ENCODE data around the gene TBXA2R.

Gene TBXA2R

GRCh38 chr19:3646336-3647092 lies 39.8 kb upstream of the TBXA2R start:
- peaks cover 33% of the 10 kb centered on the region for H3K36me3 ChIP-seq (ENCODE audit: control insufficient read depth, insufficient read depth, low read length)
- no peaks in the 10 kb centered on the region for H3K9me3 ChIP-seq (ENCODE audit: control insufficient read depth, insufficient read depth, low read length)
- no peak overlapping the region for H3K27ac ChIP-seq (ENCODE audit: low read depth, low read length)

DNA sequence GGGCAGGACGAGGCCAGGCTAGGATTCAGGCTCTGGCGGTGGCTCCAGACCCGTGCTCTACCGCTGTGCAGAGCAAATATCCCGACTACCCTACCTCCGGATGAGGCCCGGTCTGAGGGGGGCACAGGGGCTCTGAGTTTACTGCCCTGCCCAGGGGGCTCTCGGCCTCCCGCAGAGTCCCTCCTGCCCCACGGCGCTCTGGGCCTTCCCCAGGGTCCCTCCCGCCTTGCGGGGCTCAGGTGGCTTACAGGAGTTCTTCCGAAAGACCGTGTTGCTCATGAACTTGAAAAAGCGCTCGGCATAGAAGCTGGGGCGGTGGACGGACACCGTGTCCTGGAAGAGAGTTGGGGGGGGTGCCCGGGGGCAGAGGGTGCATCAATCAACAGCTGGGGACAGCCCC lies 39.1 kb upstream of the TBXA2R start:
- H3K4me3 ChIP-seq (ENCODE audit: low read depth, low read length): no peak overlapping the region
- no peaks in the 10 kb centered on the region for H3K4me1 ChIP-seq (ENCODE audit: control insufficient read depth, insufficient read depth, low read length)
- H3K36me3 ChIP-seq (ENCODE audit: control insufficient read depth, insufficient read depth, low read length): peaks cover 32% of the 10 kb centered on the region
- H3K27ac ChIP-seq (ENCODE audit: low read depth, low read length): no peak overlapping the region
- no peaks in the 10 kb centered on the region for H3K9me3 ChIP-seq (ENCODE audit: control insufficient read depth, insufficient read depth, low read length)
- no peak overlapping the region for H3K9ac ChIP-seq (ENCODE audit: low read depth, low read length)
- H3K27me3 ChIP-seq (ENCODE audit: control insufficient read depth, insufficient read depth, low read length): no peaks in the 10 kb centered on the region

More at GRCh38 chr19:3646336-3647092, 39.8 kb upstream of the TBXA2R start:
- Histone ChIP-seq H3K4me1 (ENCODE audit: control insufficient read depth, insufficient read depth, low read length) (no peaks in the 10 kb centered on the region), H3K9ac (ENCODE audit: low read depth, low read length) (no peak overlapping the region), H3K4me3 (ENCODE audit: low read depth, low read length) (no peak overlapping the region), H3K27me3 (ENCODE audit: control insufficient read depth, insufficient read depth, low read length) (no peaks in the 10 kb centered on the region)

GRCh38 chr19:3645067-3645396 lies 38.4 kb upstream of the TBXA2R start:
- Histone ChIP-seq H3K4me3 (ENCODE audit: low read depth, low read length) (no peak overlapping the region), H3K36me3 (ENCODE audit: control insufficient read depth, insufficient read depth, low read length) (peaks cover 32% of the 10 kb centered on the region), H3K9ac (ENCODE audit: low read depth, low read length) (no peak overlapping the region), H3K4me1 (ENCODE audit: control insufficient read depth, insufficient read depth, low read length) (no peaks in the 10 kb centered on the region), H3K27me3 (ENCODE audit: control insufficient read depth, insufficient read depth, low read length) (no peaks in the 10 kb centered on the region), H3K9me3 (ENCODE audit: control insufficient read depth, insufficient read depth, low read length) (no peaks in the 10 kb centered on the region), H3K27ac (ENCODE audit: low read depth, low read length) (no peak overlapping the region)

DNA sequence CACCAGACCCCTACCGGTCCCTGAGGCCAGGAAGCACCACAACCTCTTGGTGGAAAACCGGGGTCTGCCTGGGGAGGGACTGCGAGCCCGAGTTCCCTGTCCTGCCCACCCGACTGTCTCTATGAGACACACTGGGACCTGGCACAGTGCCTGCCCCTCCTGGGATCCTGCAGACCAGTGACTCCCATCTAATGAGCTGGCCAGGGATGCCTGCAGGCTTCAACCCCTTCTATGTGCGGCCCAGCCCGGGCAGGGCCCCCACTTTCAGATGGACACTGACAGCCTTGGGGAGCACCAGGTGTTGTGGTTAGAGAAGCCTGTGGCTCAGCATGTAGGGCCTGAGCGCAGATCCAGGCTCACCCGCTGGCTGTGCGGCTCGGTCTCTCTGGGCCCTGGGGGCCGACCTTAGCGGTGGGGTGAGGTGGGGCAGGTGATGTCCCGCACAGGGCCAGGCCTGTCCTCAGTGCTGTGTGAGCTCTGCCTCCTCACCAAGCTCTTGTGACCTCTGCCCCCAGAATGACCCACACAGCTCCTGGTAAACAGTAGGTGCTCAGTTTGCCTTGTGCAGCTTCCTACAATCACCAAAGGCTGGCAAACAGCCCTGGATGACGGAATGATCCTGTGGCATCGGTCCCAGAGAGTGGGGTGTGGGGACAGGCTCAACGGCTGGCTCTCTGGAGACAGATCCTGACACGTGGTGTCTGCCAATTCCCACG lies 37.8 kb upstream of the TBXA2R start:
- no peaks in the 10 kb centered on the region for H3K9me3 ChIP-seq (ENCODE audit: control insufficient read depth, insufficient read depth, low read length)
- H3K36me3 ChIP-seq (ENCODE audit: control insufficient read depth, insufficient read depth, low read length): peaks cover 37% of the 10 kb centered on the region
- H3K4me3 ChIP-seq (ENCODE audit: low read depth, low read length): no peak overlapping the region
- no peak overlapping the region for H3K27ac ChIP-seq (ENCODE audit: low read depth, low read length)
- H3K4me1 ChIP-seq (ENCODE audit: control insufficient read depth, insufficient read depth, low read length): no peaks in the 10 kb centered on the region
- H3K27me3 ChIP-seq (ENCODE audit: control insufficient read depth, insufficient read depth, low read length): no peaks in the 10 kb centered on the region
- H3K9ac ChIP-seq (ENCODE audit: low read depth, low read length): no peak overlapping the region

DNA sequence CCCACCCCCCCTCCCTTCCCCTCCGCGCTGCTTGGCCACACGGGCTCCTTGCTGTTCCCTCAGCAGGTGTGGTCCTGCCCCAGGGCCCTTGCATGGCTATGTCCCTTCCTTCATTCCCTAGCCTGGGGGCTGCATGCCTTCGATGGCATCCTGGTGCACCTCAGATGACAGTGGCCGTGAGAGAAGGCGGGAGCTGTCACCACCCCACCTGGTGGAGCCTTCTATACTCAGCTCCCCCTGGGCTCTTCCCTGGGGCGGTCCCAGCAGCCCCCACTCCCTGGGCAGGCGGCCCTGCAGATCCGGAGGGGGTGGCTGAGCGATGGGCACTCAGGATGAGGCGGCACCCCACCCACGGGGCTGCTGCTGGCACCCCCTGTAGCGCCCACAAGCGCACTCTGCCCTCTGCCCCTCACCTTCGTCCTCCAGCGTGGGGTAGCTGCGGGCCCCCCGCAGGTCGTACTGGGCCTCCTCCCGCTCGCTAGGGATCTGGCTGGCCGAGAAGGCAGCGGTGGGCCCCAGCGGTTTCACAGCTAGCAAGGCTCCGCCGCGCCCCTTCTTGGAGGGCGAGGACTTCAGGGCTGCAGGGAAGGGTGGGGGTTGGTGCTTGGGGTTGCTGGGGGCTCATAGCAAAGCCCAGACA lies 37.1 kb upstream of the TBXA2R start:
- Histone ChIP-seq H3K4me1 (ENCODE audit: control insufficient read depth, insufficient read depth, low read length) (no peaks in the 10 kb centered on the region), H3K36me3 (ENCODE audit: control insufficient read depth, insufficient read depth, low read length) (peaks cover 44% of the 10 kb centered on the region)

GRCh38 chr19:3642987-3643673 lies 36.5 kb upstream of the TBXA2R start:
- H3K4me3 ChIP-seq (ENCODE audit: low read depth, low read length): no peak overlapping the region
- peaks cover 50% of the 10 kb centered on the region for H3K36me3 ChIP-seq (ENCODE audit: control insufficient read depth, insufficient read depth, low read length)
- H3K4me1 ChIP-seq (ENCODE audit: control insufficient read depth, insufficient read depth, low read length): no peaks in the 10 kb centered on the region
- no peak overlapping the region for H3K9ac ChIP-seq (ENCODE audit: low read depth, low read length)
- no peak overlapping the region for H3K27ac ChIP-seq (ENCODE audit: low read depth, low read length)
- H3K9me3 ChIP-seq (ENCODE audit: control insufficient read depth, insufficient read depth, low read length): no peaks in the 10 kb centered on the region
- H3K27me3 ChIP-seq (ENCODE audit: control insufficient read depth, insufficient read depth, low read length): no peaks in the 10 kb centered on the region

More for the DNA sequence above, 37.1 kb upstream of the TBXA2R start:
- H3K4me3 ChIP-seq (ENCODE audit: low read depth, low read length): no peak overlapping the region
- no peaks in the 10 kb centered on the region for H3K9me3 ChIP-seq (ENCODE audit: control insufficient read depth, insufficient read depth, low read length)
- H3K27ac ChIP-seq (ENCODE audit: low read depth, low read length): no peak overlapping the region
- H3K27me3 ChIP-seq (ENCODE audit: control insufficient read depth, insufficient read depth, low read length): no peaks in the 10 kb centered on the region
- no peak overlapping the region for H3K9ac ChIP-seq (ENCODE audit: low read depth, low read length)

DNA sequence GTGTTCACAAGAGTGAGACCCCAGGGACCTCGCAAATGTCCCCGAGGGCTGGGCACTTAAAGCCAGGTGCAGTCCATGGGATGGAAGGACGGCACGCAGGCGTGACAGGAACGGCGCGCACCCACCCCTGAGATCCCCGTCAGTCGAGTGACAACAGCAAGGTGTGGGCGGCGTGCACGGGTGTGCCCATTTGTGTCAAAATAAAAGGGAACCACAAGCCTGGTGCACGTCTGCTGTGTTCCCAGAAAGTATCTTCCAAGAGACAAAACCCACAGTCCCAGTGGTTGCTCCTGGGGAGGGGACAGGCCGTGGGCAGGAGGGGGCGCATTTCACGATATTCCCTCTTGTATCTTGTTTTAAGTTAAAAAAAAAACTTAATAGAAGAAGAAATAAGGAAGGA lies 35.6 kb upstream of the TBXA2R start:
- H3K36me3 ChIP-seq (ENCODE audit: control insufficient read depth, insufficient read depth, low read length): peaks cover 54% of the 10 kb centered on the region
- H3K9ac ChIP-seq (ENCODE audit: low read depth, low read length): no peak overlapping the region
- H3K27ac ChIP-seq (ENCODE audit: low read depth, low read length): no peak overlapping the region
- no peak overlapping the region for H3K4me3 ChIP-seq (ENCODE audit: low read depth, low read length)
- no peaks in the 10 kb centered on the region for H3K4me1 ChIP-seq (ENCODE audit: control insufficient read depth, insufficient read depth, low read length)
- no peaks in the 10 kb centered on the region for H3K27me3 ChIP-seq (ENCODE audit: control insufficient read depth, insufficient read depth, low read length)
- H3K9me3 ChIP-seq (ENCODE audit: control insufficient read depth, insufficient read depth, low read length): no peaks in the 10 kb centered on the region

DNA sequence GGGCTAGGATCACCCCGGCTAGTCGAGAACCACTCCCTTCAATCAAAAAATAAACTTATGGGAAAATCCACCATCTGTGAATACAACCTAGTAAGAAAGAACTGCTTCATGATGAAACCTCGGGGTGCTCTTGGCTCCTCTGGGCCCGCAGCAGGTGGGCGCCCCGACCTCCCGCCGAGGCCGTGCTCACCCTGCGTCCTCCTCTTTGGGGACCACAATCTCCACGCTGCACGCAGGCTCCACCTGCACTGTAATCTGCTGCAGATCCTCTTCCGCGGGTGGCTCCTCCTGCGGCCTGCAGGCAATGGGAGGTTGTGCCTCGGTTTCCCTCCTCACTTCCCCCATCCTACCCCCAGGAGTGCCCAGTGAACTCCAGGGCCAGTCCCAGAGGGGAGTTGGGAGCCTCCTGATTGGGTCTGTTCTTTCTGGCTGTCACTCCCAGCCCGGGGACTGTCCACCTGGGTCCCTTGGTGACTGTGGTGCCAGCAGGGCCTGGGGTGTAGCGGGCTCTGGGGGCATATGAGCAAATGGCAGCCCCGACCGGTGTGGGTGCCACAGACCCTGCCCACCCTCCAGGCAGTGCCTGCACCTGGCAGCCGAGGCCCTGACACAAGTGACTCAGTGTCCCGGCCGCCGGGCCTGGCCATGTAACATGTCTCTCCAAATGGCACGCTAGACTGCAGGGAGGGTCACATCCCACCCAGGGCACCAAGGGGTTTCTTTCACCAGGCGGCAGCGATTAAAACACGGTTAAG lies 35.0 kb upstream of the TBXA2R start:
- H3K9me3 ChIP-seq (ENCODE audit: control insufficient read depth, insufficient read depth, low read length): no peaks in the 10 kb centered on the region
- H3K4me1 ChIP-seq (ENCODE audit: control insufficient read depth, insufficient read depth, low read length): no peaks in the 10 kb centered on the region
- H3K36me3 ChIP-seq (ENCODE audit: control insufficient read depth, insufficient read depth, low read length): peaks cover 53% of the 10 kb centered on the region

GRCh38 chr19:3639479-3639878 lies 32.8 kb upstream of the TBXA2R start:
- no peaks in the 10 kb centered on the region for H3K9me3 ChIP-seq (ENCODE audit: control insufficient read depth, insufficient read depth, low read length)
- no peak overlapping the region for H3K27ac ChIP-seq (ENCODE audit: low read depth, low read length)
- H3K27me3 ChIP-seq (ENCODE audit: control insufficient read depth, insufficient read depth, low read length): no peaks in the 10 kb centered on the region
- H3K4me3 ChIP-seq (ENCODE audit: low read depth, low read length): no peak overlapping the region
- H3K36me3 ChIP-seq (ENCODE audit: control insufficient read depth, insufficient read depth, low read length): peaks cover 42% of the 10 kb centered on the region
- no peak overlapping the region for H3K9ac ChIP-seq (ENCODE audit: low read depth, low read length)
- H3K4me1 ChIP-seq (ENCODE audit: control insufficient read depth, insufficient read depth, low read length): no peaks in the 10 kb centered on the region

More for the DNA sequence above, 35.0 kb upstream of the TBXA2R start:
- Histone ChIP-seq H3K27me3 (ENCODE audit: control insufficient read depth, insufficient read depth, low read length) (no peaks in the 10 kb centered on the region), H3K9ac (ENCODE audit: low read depth, low read length) (no peak overlapping the region), H3K4me3 (ENCODE audit: low read depth, low read length) (no peak overlapping the region), H3K27ac (ENCODE audit: low read depth, low read length) (no peak overlapping the region)

Data from HUES48 (cell line).